ENCODE data around the gene KCNQ1OT1. TPM values are rescaled to one million over a fixed set of nuclear protein-coding genes. Genes with fewer than 3 reads are reported as not detected.

KCNQ1OT1 gene
- total and polyA plus RNA-seq, 9 of the 15 experiments (the other 6 are each of a cell fraction or from before 2014, with no cell fraction given): 0.04 to 2.3 (median 0.74) TPM

- TF ChIP-seq, protein P1, sequence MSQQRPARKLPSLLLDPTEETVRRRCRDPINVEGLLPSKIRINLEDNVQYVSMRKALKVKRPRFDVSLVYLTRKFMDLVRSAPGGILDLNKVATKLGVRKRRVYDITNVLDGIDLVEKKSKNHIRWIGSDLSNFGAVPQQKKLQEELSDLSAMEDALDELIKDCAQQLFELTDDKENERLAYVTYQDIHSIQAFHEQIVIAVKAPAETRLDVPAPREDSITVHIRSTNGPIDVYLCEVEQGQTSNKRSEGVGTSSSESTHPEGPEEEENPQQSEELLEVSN (IDR thresholded peaks at IDR 0.05; ENCODE audit: borderline replicate concordance in 1 of 2, extremely low read depth in 1 of 2, insufficient read depth in 1 of 2, insufficient read length in 1 of 2, low read depth in 1 of 2, low read length in 1 of 2, poor library complexity in 1 of 2, severe bottlenecking in 1 of 2): peak; percentile 31 to 72
- TF ChIP-seq CREM (IDR thresholded peaks at IDR 0.05; ENCODE audit: low read depth) (peak; percentile 74), NR1H2 (CRISPR knock-in tag; IDR thresholded peaks at IDR 0.05) (no peak), ZNF740 (CRISPR knock-in tag; IDR thresholded peaks at IDR 0.05) (no peak), ZNF740 (tag; IDR thresholded peaks at IDR 0.05) (no peak), POLR2A (conservative IDR thresholded peaks at IDR 0.05) (no peak), HMG20B (CRISPR knock-in tag; IDR thresholded peaks at IDR 0.05) (no peak), DIDO1 (tag; IDR thresholded peaks at IDR 0.05; ENCODE audit: low read depth) (no peak), CREBBP (IDR thresholded peaks at IDR 0.05; ENCODE audit: low read depth, low read length) (no peak), KAT2B (IDR thresholded peaks at IDR 0.05; ENCODE audit: low read depth, low read length) (no peak), SMARCB1 (IDR thresholded peaks at IDR 0.05; ENCODE audit: insufficient read length, low read depth) (no peak), ZNF217 (CRISPR knock-in tag; IDR thresholded peaks at IDR 0.05) (no peak), GTF2F1 (IDR thresholded peaks at IDR 0.05; ENCODE audit: low read depth, low read length) (no peak), YBX1 (IDR thresholded peaks at IDR 0.05) (no peak)
- TF ChIP-seq, protein P2, sequence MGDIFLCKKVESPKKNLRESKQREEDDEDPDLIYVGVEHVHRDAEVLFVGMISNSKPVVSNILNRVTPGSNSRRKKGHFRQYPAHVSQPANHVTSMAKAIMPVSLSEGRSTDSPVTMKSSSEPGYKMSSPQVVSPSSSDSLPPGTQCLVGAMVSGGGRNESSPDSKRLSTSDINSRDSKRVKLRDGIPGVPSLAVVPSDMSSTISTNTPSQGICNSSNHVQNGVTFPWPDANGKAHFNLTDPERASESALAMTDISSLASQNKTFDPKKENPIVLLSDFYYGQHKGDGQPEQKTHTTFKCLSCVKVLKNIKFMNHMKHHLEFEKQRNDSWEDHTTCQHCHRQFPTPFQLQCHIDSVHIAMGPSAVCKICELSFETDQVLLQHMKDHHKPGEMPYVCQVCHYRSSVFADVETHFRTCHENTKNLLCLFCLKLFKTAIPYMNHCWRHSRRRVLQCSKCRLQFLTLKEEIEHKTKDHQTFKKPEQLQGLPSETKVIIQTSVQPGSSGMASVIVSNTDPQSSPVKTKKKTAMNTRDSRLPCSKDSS (IDR thresholded peaks at IDR 0.05; ENCODE audit: low read depth, partially characterized antibody): no peak
These were observed 125.0 kb downstream of the KCNQ1OT1 start (continued) for GRCh38 chr11:2574553-2575535.
